A204.1 (cell line): ENCODE results near the gene VAV3.

Source experiments
- FAIRE-seq: peaks from 2 replicates; lab custom pipeline; 2012; peaks lifted over from hg19 to GRCh38; lab: Jason Lieb, UNC

VAV3 gene

GRCh38 chr1:107531065-107531908 lies 433.7 kb downstream of the VAV3 start:
- FAIRE-seq = no peak

- FAIRE-seq = no peak
Observed at GRCh38 chr1:107530543-107530942, 434.4 kb downstream of the VAV3 start.

- no peak for FAIRE-seq
Observed at GRCh38 chr1:107529511-107530149, 435.4 kb downstream of the VAV3 start.

- no peak for FAIRE-seq
Observed at GRCh38 chr1:107526524-107527198, 438.3 kb downstream of the VAV3 start.

GRCh38 chr1:107525961-107526360 lies 439.0 kb downstream of the VAV3 start:
- no peak for FAIRE-seq

- no peak for FAIRE-seq
Observed at GRCh38 chr1:107525145-107525544, 439.8 kb downstream of the VAV3 start.

- no peak for FAIRE-seq
Observed at GRCh38 chr1:107524301-107524700, 440.7 kb downstream of the VAV3 start.

- FAIRE-seq = no peak
Observed at GRCh38 chr1:107523736-107524135, 441.2 kb downstream of the VAV3 start.

GRCh38 chr1:107523061-107523460 lies 441.9 kb downstream of the VAV3 start:
- no peak for FAIRE-seq
